PC-9 (cell line): ENCODE results near the gene SLC22A12. TPM values are rescaled to one million over a fixed set of nuclear protein-coding genes. Genes with fewer than 3 reads are reported as not detected.

Experiments
- BruUV-seq: library from RNA; stranded (reverse); fragments of 400-500 nt; replicated peaks from 2 replicates; lab custom pipeline; 2021; lab: Mats Ljungman, UMichigan
- CTCF ChIA-PET: fragments of 300-600 bp; sonication (Branson Sonifier 250); formaldehyde crosslinking; loops from one replicate; lab custom pipeline; 2022; ENCODE audit warnings: antibody characterized with exemption; lab: Charles Lee
- POLR2A ChIA-PET: fragments of 300-600 bp; sonication (Branson Sonifier 250); formaldehyde crosslinking; loops from one replicate; lab custom pipeline; 2022; ENCODE audit warnings: antibody characterized with exemption; ENCODE audit not compliant: unreplicated experiment; lab: Charles Lee
- DNase-seq, 2 experiments: peaks; one replicate each; pipeline versions ENCODE4 v3.0.0 to v3.0.0-alpha.2; 2015 to 2022; ENCODE audit warnings: mixed read lengths in 1 of 2
- H2AFZ ChIP-seq: fragments of 200-600 bp; sonication (generic); 2 replicates; pipeline ENCODE4 v1.8.1; 2017; ENCODE audit warnings: antibody characterized with exemption
- H3F3A ChIP-seq: fragments of 200-600 bp; sonication (generic); 2 replicates; pipeline ENCODE4 v1.8.1; 2017; ENCODE audit warnings: antibody characterized with exemption, mild to moderate bottlenecking, low read depth; ENCODE audit not compliant: insufficient read depth
- H3K27ac ChIP-seq: fragments of 200-600 bp; sonication (generic); 2 replicates; pipeline ENCODE4 v1.6.1; 2016; ENCODE audit warnings: mixed run types
- H3K27me3 ChIP-seq: fragments of 200-600 bp; sonication (generic); 2 replicates; pipeline ENCODE4 v1.6.1; 2016; ENCODE audit warnings: low read depth, mixed run types; ENCODE audit not compliant: insufficient read depth
- H3K36me3 ChIP-seq: fragments of 200-600 bp; sonication (generic); 2 replicates; pipeline ENCODE4 v1.6.1; 2016; ENCODE audit warnings: low read depth, mixed run types
- H3K4me1 ChIP-seq: fragments of 200-600 bp; sonication (generic); replicated peaks from 2 replicates; pipeline ENCODE4 v1.6.1; 2016; ENCODE audit warnings: mixed run types; ENCODE audit not compliant: insufficient read depth
- H3K4me2 ChIP-seq: fragments of 200-600 bp; sonication (generic); 2 replicates; pipeline ENCODE4 v1.6.1; 2017; ENCODE audit warnings: mixed run types
- H3K4me3 ChIP-seq: fragments of 200-600 bp; sonication (generic); 2 replicates; pipeline ENCODE4 v1.6.1; 2016; ENCODE audit warnings: mixed run types
- H3K79me2 ChIP-seq: fragments of 200-600 bp; sonication (generic); 2 replicates; pipeline ENCODE4 v1.6.1; 2017; ENCODE audit warnings: low read depth, mixed run types
- H3K9me2 ChIP-seq: fragments of 200-600 bp; sonication (generic); 2 replicates; pipeline ENCODE4 v1.8.1; 2017; ENCODE audit warnings: mild to moderate bottlenecking; ENCODE audit not compliant: insufficient read depth
- H3K9me3 ChIP-seq: fragments of 200-600 bp; sonication (generic); 2 replicates; pipeline ENCODE4 v1.8.1; 2016; ENCODE audit warnings: low read depth; ENCODE audit not compliant: insufficient read depth
- H4K20me1 ChIP-seq: fragments of 200-600 bp; sonication (generic); 2 replicates; pipeline ENCODE4 v1.8.1; 2017; ENCODE audit not compliant: insufficient read depth
- EZH2 ChIP-seq: fragments of 200-600 bp; sonication (generic); IDR thresholded peaks from 2 replicates; pipeline ENCODE4 v1.8.0; 2017; ENCODE audit warnings: antibody characterized with exemption, low read depth
- intact Hi-C: fragments of 100-400 bp; cut with micrococcal nuclease; formaldehyde crosslinking; loops from one replicate; pipeline ENCODE4 v1.10.0; 2022; ENCODE audit not compliant: unreplicated experiment
- total RNA-seq: library from RNA; stranded (reverse); gene quantifications from 2 replicates; pipeline ENCODE4 v1.2.3, GENCODE V29; 2021
- TF ChIP-seq, protein P1 (sequence below): fragments of 200-600 bp; sonication (generic); conservative IDR thresholded peaks from 2 replicates; pipeline ENCODE4 v1.6.1; 2017; ENCODE audit warnings: mixed run types, antibody characterized with exemption, mild to moderate bottlenecking, moderate library complexity

The SLC22A12 gene
- total RNA-seq, 1 experiment from 2014 or later: not detected

- Histone ChIP-seq H3K4me2 (no peak overlapping the region), H3K27ac (no peak overlapping the region), H2AFZ (no peak overlapping the region), H3K4me1 (peaks cover 11% of the 10 kb centered on the region), H3K79me2 (no peaks in the 10 kb centered on the region), H3F3A (peaks cover 8% of the 10 kb centered on the region; the same call in 1 of the 2 replicates), H3K9me3 (no peaks in the 10 kb centered on the region), H4K20me1 (no peaks in the 10 kb centered on the region), H3K4me3 (no peak overlapping the region), H3K9me2 (no peaks in the 10 kb centered on the region), H3K36me3 (no peaks in the 10 kb centered on the region), H3K27me3 (no peaks in the 10 kb centered on the region)
- ChIA-PET CTCF (no interaction called here), POLR2A (no interaction called here)
- BruUV-seq: no TSS peak
- TF ChIP-seq EZH2: no peak
- TF ChIP-seq, protein P1, sequence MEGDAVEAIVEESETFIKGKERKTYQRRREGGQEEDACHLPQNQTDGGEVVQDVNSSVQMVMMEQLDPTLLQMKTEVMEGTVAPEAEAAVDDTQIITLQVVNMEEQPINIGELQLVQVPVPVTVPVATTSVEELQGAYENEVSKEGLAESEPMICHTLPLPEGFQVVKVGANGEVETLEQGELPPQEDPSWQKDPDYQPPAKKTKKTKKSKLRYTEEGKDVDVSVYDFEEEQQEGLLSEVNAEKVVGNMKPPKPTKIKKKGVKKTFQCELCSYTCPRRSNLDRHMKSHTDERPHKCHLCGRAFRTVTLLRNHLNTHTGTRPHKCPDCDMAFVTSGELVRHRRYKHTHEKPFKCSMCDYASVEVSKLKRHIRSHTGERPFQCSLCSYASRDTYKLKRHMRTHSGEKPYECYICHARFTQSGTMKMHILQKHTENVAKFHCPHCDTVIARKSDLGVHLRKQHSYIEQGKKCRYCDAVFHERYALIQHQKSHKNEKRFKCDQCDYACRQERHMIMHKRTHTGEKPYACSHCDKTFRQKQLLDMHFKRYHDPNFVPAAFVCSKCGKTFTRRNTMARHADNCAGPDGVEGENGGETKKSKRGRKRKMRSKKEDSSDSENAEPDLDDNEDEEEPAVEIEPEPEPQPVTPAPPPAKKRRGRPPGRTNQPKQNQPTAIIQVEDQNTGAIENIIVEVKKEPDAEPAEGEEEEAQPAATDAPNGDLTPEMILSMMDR: no peak
- intact Hi-C loops: no loop called here
- DNase-seq: no peak
Measured at GRCh38 chr11:64562723-64563351, 28.2 kb upstream of the SLC22A12 start.

DNA sequence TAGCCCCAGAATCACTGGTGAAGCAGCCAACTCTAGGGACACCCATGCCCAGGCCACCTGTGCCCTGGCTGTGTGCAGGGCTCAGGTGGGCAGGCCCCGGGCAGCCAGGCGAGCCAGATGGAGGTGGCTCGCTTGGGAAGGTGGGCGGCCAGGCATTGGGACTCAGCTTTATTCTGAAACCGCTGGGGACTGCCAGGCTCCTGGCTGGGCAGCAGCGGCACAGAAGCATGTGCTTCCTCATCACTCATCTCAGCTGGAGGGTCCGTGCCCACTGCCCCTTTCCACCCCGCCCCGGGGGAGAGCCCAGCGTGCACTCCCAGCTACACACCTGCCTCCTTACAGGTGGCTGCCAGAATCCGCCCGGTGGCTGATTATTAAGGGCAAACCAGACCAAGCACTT, 27.1 kb upstream of the SLC22A12 start:
- POLR2A ChIA-PET: interaction anchor here (0.7 kb wide), 1 partner anchor 125 kb away, joined by 4 read pairs; no protein-coding TSS in a partner anchor
- H3K27ac ChIP-seq: no peak overlapping the region
- intact Hi-C loops: no loop called here

GRCh38 chr11:64564419-64564818, 26.6 kb upstream of the SLC22A12 start:
- POLR2A ChIA-PET: interaction anchor here (0.7 kb wide), 1 partner anchor 126 kb away, joined by 4 read pairs; no protein-coding TSS in a partner anchor
- TF ChIP-seq EZH2: no peak
- TF ChIP-seq, protein P1: no peak
- Histone ChIP-seq H3K36me3 (no peaks in the 10 kb centered on the region), H3K27me3 (no peaks in the 10 kb centered on the region), H3F3A (peaks cover 8% of the 10 kb centered on the region; the same call in 1 of the 2 replicates), H3K9me2 (no peaks in the 10 kb centered on the region), H3K4me3 (no peak overlapping the region), H3K79me2 (no peaks in the 10 kb centered on the region), H3K27ac (no peak overlapping the region), H3K9me3 (no peaks in the 10 kb centered on the region), H4K20me1 (no peaks in the 10 kb centered on the region), H3K4me2 (no peak overlapping the region), H3K4me1 (peaks cover 11% of the 10 kb centered on the region), H2AFZ (no peak overlapping the region)
- CTCF ChIA-PET: no interaction called here
- no peak for DNase-seq
- no TSS peak for BruUV-seq
- intact Hi-C loops: no loop called here

More for the DNA sequence above, 27.1 kb upstream of the SLC22A12 start:
- H3K9me3 ChIP-seq: no peaks in the 10 kb centered on the region
- no peaks in the 10 kb centered on the region for H3K79me2 ChIP-seq
- H3F3A ChIP-seq: peaks cover 8% of the 10 kb centered on the region; the same call in 1 of the 2 replicates
- no peak overlapping the region for H2AFZ ChIP-seq
- H3K4me2 ChIP-seq: no peak overlapping the region
- no TSS peak for BruUV-seq
- H3K4me1 ChIP-seq: peaks cover 11% of the 10 kb centered on the region
- no peak for DNase-seq
- CTCF ChIA-PET: no interaction called here
- no peaks in the 10 kb centered on the region for H3K36me3 ChIP-seq
- no peak for TF ChIP-seq EZH2
- TF ChIP-seq, protein P1: no peak
- H4K20me1 ChIP-seq: no peaks in the 10 kb centered on the region
- H3K9me2 ChIP-seq: no peaks in the 10 kb centered on the region
- H3K4me3 ChIP-seq: no peak overlapping the region
- H3K27me3 ChIP-seq: no peaks in the 10 kb centered on the region
